ENCODE results near the gene ACADL. TPM values are rescaled to one million over a fixed set of nuclear protein-coding genes. Genes with fewer than 3 reads are reported as not detected.
"Not testable (repeated sequence)": the region's sequence is repeated elsewhere in the genome, so short reads cannot be mapped to it uniquely, and the experiment has no call there.

The ACADL gene
- total RNA-seq, 4 donors from 2014 or later: 0.44 to 1.6 (median 0.95) TPM

DNA sequence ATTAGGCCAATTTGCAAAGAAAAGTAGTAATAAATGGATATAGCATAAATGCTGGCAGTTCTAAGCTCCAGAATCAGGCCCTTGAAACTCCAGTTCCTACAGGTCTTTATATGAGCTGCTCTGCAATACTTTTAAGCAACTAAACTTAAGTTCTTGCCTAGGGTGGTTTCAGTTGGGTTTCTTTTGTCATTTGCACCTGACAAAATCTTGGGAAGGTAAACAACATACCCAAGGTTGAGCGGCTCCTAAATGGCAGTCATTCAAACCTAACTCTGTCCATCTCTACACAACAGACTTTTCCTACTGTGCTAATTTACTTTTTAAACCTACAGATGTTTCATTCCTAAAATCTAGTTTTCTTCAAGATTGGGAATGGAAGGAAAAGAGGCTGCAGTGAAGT, 44.8 kb downstream of the ACADL start:
- intact Hi-C loops (cut with DNase I): no loop called here
- WGBS, 2 donors: 82 to 95% methylated on average over 1 of the region's 1 CpG
- no peak overlapping the region for H3K27ac ChIP-seq
- no peaks in the 10 kb centered on the region for H3K36me3 ChIP-seq
- DNase-seq: no peak
- peaks cover 0 to 16% (median 5%) of the 10 kb centered on the region in 3 donors for H3K9me3 ChIP-seq
- no peak for TF ChIP-seq CTCF (IDR thresholded peaks at IDR 0.05)
- no peak for TF ChIP-seq POLR2A (IDR thresholded peaks at IDR 0.05)
- peaks cover 0 to 7% (median 0%) of the 10 kb centered on the region in 3 donors for H3K4me1 ChIP-seq
- no peaks in the 10 kb centered on the region for H3K27me3 ChIP-seq
- no peak overlapping the region for H3K4me3 ChIP-seq

- no peak for DNase-seq
- Histone ChIP-seq H3K27me3 (no peaks in the 10 kb centered on the region), H3K36me3 (no peaks in the 10 kb centered on the region), H3K9me3 (peaks cover 0 to 6% (median 5%) of the 10 kb centered on the region in 3 donors), H3K27ac (no peak overlapping the region), H3K4me1 (peaks cover 0 to 7% (median 0%) of the 10 kb centered on the region in 3 donors), H3K4me3 (no peak overlapping the region)
- intact Hi-C loops (cut with DNase I): no loop called here
- no peak for TF ChIP-seq POLR2A (IDR thresholded peaks at IDR 0.05)
- TF ChIP-seq CTCF (IDR thresholded peaks at IDR 0.05): no peak
Observed at GRCh38 chr2:210179351-210179990, 45.8 kb downstream of the ACADL start.

- H3K27me3 ChIP-seq: no peaks in the 10 kb centered on the region
- H3K4me3 ChIP-seq: no peak overlapping the region
- H3K27ac ChIP-seq: no peak overlapping the region
- no peaks in the 10 kb centered on the region for H3K9me3 ChIP-seq
- TF ChIP-seq POLR2A (IDR thresholded peaks at IDR 0.05) (no peak), CTCF (IDR thresholded peaks at IDR 0.05) (no peak)
- intact Hi-C loops (cut with DNase I): no loop called here
- DNase-seq: no peak
- no peaks in the 10 kb centered on the region for H3K36me3 ChIP-seq
- WGBS, 2 donors: 63 to 78% methylated on average over 1 of the region's 1 CpG
- H3K4me1 ChIP-seq: peaks cover 0 to 9% (median 0%) of the 10 kb centered on the region in 3 donors
Observed at GRCh38 chr2:210177769-210178168, 47.5 kb downstream of the ACADL start.

DNA sequence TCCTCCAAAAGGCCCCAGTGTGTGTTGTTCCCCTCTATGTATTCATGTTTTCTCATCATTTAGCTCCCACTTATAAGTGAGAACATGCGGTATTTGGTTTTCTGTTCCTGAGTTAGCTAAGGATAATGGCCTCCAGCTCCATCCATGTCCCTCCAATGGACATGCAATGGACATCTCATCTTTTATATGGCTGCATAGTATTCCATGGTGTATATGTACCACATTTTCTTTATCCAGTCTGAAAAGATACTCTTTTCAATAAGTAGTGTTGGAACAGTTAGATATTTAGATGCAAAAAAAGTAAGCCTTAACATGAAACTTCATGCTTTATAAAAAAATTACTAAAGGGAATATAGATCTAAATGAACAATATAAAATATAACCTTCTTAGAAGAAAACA, 48.1 kb downstream of the ACADL start:
- H3K27ac ChIP-seq; DNase-seq; H3K4me3 ChIP-seq; H3K27me3 ChIP-seq; intact Hi-C loops (cut with DNase I); H3K9me3 ChIP-seq; H3K36me3 ChIP-seq: not testable (repeated sequence)
- WGBS, 2 donors: 83 to 94% methylated on average over 1 of the region's 1 CpG
- peaks cover 0 to 16% (median 3%) of the 10 kb centered on the region in 3 donors for H3K4me1 ChIP-seq

DNA sequence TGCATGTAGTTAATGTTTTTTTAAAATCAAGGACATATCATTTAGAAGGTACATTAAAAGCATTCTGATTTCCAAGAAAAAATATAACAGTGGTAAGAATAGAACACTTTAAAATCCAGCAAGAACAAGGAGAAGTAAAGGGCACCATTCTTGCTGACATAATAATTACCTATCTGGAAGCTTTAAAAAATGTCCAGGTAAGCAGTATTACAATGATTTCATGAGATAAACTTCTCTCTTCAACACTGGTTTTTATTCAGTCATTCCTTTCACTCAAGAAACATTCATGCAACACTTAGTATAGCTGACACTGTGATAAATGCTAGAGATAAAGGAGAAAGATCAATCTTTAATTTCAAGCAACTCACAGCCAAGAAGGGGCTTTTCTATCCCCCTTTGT, 51.2 kb downstream of the ACADL start:
- intact Hi-C loops (cut with DNase I): no loop called here
- no peaks in the 10 kb centered on the region for H3K9me3 ChIP-seq
- H3K4me3 ChIP-seq: no peak overlapping the region
- peaks cover 0 to 22% (median 4%) of the 10 kb centered on the region in 3 donors for H3K4me1 ChIP-seq
- no peaks in the 10 kb centered on the region for H3K36me3 ChIP-seq
- no peak for DNase-seq
- TF ChIP-seq POLR2A (IDR thresholded peaks at IDR 0.05) (no peak), CTCF (IDR thresholded peaks at IDR 0.05) (no peak)
- H3K27me3 ChIP-seq: no peaks in the 10 kb centered on the region
- H3K27ac ChIP-seq: no peak overlapping the region

DNA sequence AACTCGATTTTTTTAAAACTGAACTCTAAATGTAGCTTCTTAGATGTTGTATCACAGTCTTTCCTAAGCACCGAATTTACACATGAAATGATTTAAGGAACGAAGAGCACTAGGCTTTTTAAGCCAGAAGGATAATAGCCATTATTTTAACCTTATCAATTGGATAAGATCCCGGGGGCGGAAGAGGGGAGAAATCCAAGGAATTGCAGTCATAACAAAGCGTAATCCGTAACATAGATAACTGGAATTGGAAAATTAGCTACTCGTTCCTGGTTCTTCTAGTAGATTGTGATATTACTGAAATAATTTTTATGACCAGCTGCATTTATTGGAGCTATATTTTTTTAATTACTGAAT, 53.0 kb downstream of the ACADL start:
- WGBS, 2 donors: 16 to 19% methylated on average over 8 of the region's 8 CpGs
- H3K4me3 ChIP-seq: peak overlapping the region; percentile 71 to 97 (median 92)
- no peak for DNase-seq
- H3K9me3 ChIP-seq: no peaks in the 10 kb centered on the region
- H3K27ac ChIP-seq: peak overlapping the region in 3 of 4 donors; percentile 100
- TF ChIP-seq POLR2A (IDR thresholded peaks at IDR 0.05): no peak
- TF ChIP-seq CTCF (IDR thresholded peaks at IDR 0.05): no peak
- H3K27me3 ChIP-seq: no peaks in the 10 kb centered on the region
- H3K36me3 ChIP-seq: no peaks in the 10 kb centered on the region
- intact Hi-C loops (cut with DNase I): no loop called here
- H3K4me1 ChIP-seq: peaks cover 0 to 41% (median 21%) of the 10 kb centered on the region in 3 donors
